Epithelial cell of esophagus (primary cell): Measurements from ENCODE around the gene FARP1.

Experiments used
- DNase-seq: peaks from one replicate; pipeline ENCODE4 v3.0.0; 2010; ENCODE audit warnings: low read depth
- H3K4me3 ChIP-seq: 2 replicates; pipeline ENCODE4 v1.5.1; 2011; ENCODE audit warnings: mild to moderate bottlenecking, low read length, control low read depth
- CTCF ChIP-seq: IDR thresholded peaks from 2 replicates; pipeline ENCODE4 v1.5.1; 2011; ENCODE audit warnings: low read depth, mild to moderate bottlenecking, low read length, control low read depth, inconsistent platforms; ENCODE audit not compliant: insufficient read depth; ENCODE audit errors: missing control alignments

Gene FARP1

GRCh38 chr13:98393873-98394272 lies 251.0 kb downstream of the FARP1 start:
- DNase-seq = no peak
- TF ChIP-seq CTCF = no peak
- H3K4me3 ChIP-seq = no peak overlapping the region

- TF ChIP-seq CTCF = no peak
- H3K4me3 ChIP-seq = no peak overlapping the region
- DNase-seq = no peak
These were observed 252.1 kb downstream of the FARP1 start for GRCh38 chr13:98394820-98395510.

GRCh38 chr13:98396071-98396710 lies 253.3 kb downstream of the FARP1 start:
- no peak overlapping the region for H3K4me3 ChIP-seq
- no peak for TF ChIP-seq CTCF
- DNase-seq = no peak

GRCh38 chr13:98397221-98397620 lies 254.3 kb downstream of the FARP1 start:
- peak; percentile 45 for TF ChIP-seq CTCF
- peak; percentile 10 for DNase-seq

GRCh38 chr13:98397861-98398260 lies 255.0 kb downstream of the FARP1 start:
- DNase-seq = no peak
- TF ChIP-seq CTCF = no peak
- H3K4me3 ChIP-seq = no peak overlapping the region

More at GRCh38 chr13:98397221-98397620, 254.3 kb downstream of the FARP1 start:
- no peak overlapping the region for H3K4me3 ChIP-seq

- DNase-seq = no peak
- TF ChIP-seq CTCF = no peak
These were observed 255.7 kb downstream of the FARP1 start for GRCh38 chr13:98398581-98398980.

More at GRCh38 chr13:98398581-98398980, 255.7 kb downstream of the FARP1 start:
- H3K4me3 ChIP-seq = no peak overlapping the region
